ENCODE measurements around the gene DDX31. TPM values are rescaled to one million over a fixed set of nuclear protein-coding genes. Genes with fewer than 3 reads are reported as not detected.

DDX31 gene
- total and polyA plus RNA-seq, 2 donors (not counting 1 experiment from before 2014, with no cell fraction given) = 16.4 to 22.7 TPM

- Histone ChIP-seq H3K9ac (ENCODE audit: low read length) (no peak overlapping the region), H3K27me3 (replicated peaks in 1 of 4; ENCODE audit: control extremely low read depth in 1 of 4, control insufficient read depth in 3 of 4, insufficient read depth in 4 of 4, low read length in 3 of 4) (peaks cover 0 to 76% (median 46%) of the 10 kb centered on the region in 4 experiments), H3K9me3 (ENCODE audit: control extremely low read depth in 1 of 3, control insufficient read depth in 2 of 3, insufficient read depth in 1 of 3, low read length in 2 of 3) (peaks cover 0 to 36% (median 0%) of the 10 kb centered on the region in 3 donors), H2AFZ (ENCODE audit: insufficient read depth, low read depth, low read length, poor library complexity, severe bottlenecking) (no peak overlapping the region), H3K79me2 (ENCODE audit: control insufficient read depth, insufficient read depth, low read length) (no peaks in the 10 kb centered on the region), H3K27ac (ENCODE audit: low read length in 2 of 2) (no peak overlapping the region), H3K36me3 (replicated peaks in 1 of 2; ENCODE audit: control extremely low read depth in 1 of 2, control insufficient read depth in 1 of 2, extremely low read depth in 1 of 2, insufficient read depth in 2 of 2, low read length in 1 of 2) (no peaks in the 10 kb centered on the region), H3K4me1 (ENCODE audit: control insufficient read depth in 2 of 2, insufficient read depth in 2 of 2, low read length in 2 of 2) (peaks cover 9 to 20% of the 10 kb centered on the region in 2 donors), H3K4me3 (ENCODE audit: control extremely low read depth in 1 of 5, extremely low read depth in 1 of 5, insufficient read depth in 1 of 5, low read depth in 2 of 5, low read length in 4 of 5) (no peak overlapping the region), H3K4me2 (replicated peaks; ENCODE audit: low read depth, low read length, poor library complexity, severe bottlenecking) (no peak overlapping the region), H4K20me1 (ENCODE audit: control insufficient read depth, insufficient read depth, low read length, poor library complexity, severe bottlenecking) (no peaks in the 10 kb centered on the region)
- Mint-ChIP-seq H3K4me1 (peaks cover 8% of the 10 kb centered on the region), H3K27me3 (peaks cover 67% of the 10 kb centered on the region), H3K4me3 (no peak overlapping the region), H3K27ac (no peak overlapping the region), H3K9me3 (ENCODE audit: insufficient read depth) (no peaks in the 10 kb centered on the region)
- CTCF ChIA-PET = no interaction called here
- no peak for ATAC-seq (ENCODE audit: low read depth)
- TF ChIP-seq EZH2 (IDR thresholded peaks at IDR 0.05; ENCODE audit: borderline replicate concordance, insufficient read depth, low read depth, low read length, poor library complexity, severe bottlenecking) (no peak), CTCF (IDR thresholded peaks at IDR 0.05) (no peak)
- POLR2A ChIA-PET = interaction anchor here (0.6 kb wide), 1 partner anchor 24 kb away, joined by 3 read pairs; no protein-coding TSS in a partner anchor
- no peak for DNase-seq
- intact Hi-C loops (cut with micrococcal nuclease) = no loop called here
Observed at GRCh38 chr9:132577119-132577518, 92.7 kb downstream of the DDX31 start.

GRCh38 chr9:132575811-132576210 is 94.0 kb downstream of the DDX31 start:
- no peak overlapping the region for H2AFZ ChIP-seq (ENCODE audit: insufficient read depth, low read depth, low read length, poor library complexity, severe bottlenecking)
- H3K9me3 Mint-ChIP-seq (ENCODE audit: insufficient read depth) = no peaks in the 10 kb centered on the region
- H3K27ac ChIP-seq (ENCODE audit: low read length in 2 of 2) = no peak overlapping the region
- no peak overlapping the region for H3K4me3 Mint-ChIP-seq
- intact Hi-C loops (cut with micrococcal nuclease) = loop anchor here (2.0 kb wide), 1 partner anchor 165 kb away; the partner anchor contains the start of gene CFAP77
- H3K4me2 ChIP-seq (replicated peaks; ENCODE audit: low read depth, low read length, poor library complexity, severe bottlenecking) = no peak overlapping the region
- H3K4me1 Mint-ChIP-seq = no peaks in the 10 kb centered on the region
- H3K79me2 ChIP-seq (ENCODE audit: control insufficient read depth, insufficient read depth, low read length) = no peaks in the 10 kb centered on the region
- peaks cover 0 to 23% (median 0%) of the 10 kb centered on the region in 3 donors for H3K9me3 ChIP-seq (ENCODE audit: control extremely low read depth in 1 of 3, control insufficient read depth in 2 of 3, insufficient read depth in 1 of 3, low read length in 2 of 3)
- ChIA-PET CTCF (no interaction called here), POLR2A (no interaction called here)
- no peak overlapping the region for H3K27ac Mint-ChIP-seq
- no peaks in the 10 kb centered on the region for H4K20me1 ChIP-seq (ENCODE audit: control insufficient read depth, insufficient read depth, low read length, poor library complexity, severe bottlenecking)
- H3K27me3 Mint-ChIP-seq = peaks cover 67% of the 10 kb centered on the region
- no peak overlapping the region for H3K4me3 ChIP-seq (ENCODE audit: control extremely low read depth in 1 of 5, extremely low read depth in 1 of 5, insufficient read depth in 1 of 5, low read depth in 2 of 5, low read length in 4 of 5)
- TF ChIP-seq EZH2 (IDR thresholded peaks at IDR 0.05; ENCODE audit: borderline replicate concordance, insufficient read depth, low read depth, low read length, poor library complexity, severe bottlenecking) = no peak
- no peak for TF ChIP-seq CTCF (IDR thresholded peaks at IDR 0.05)
- H3K4me1 ChIP-seq (ENCODE audit: control insufficient read depth in 2 of 2, insufficient read depth in 2 of 2, low read length in 2 of 2) = peaks cover 0 to 9% of the 10 kb centered on the region in 2 donors
- H3K27me3 ChIP-seq (replicated peaks in 1 of 4; ENCODE audit: control extremely low read depth in 1 of 4, control insufficient read depth in 3 of 4, insufficient read depth in 4 of 4, low read length in 3 of 4) = peaks cover 0 to 67% (median 39%) of the 10 kb centered on the region in 4 experiments
- H3K9ac ChIP-seq (ENCODE audit: low read length) = no peak overlapping the region
- DNase-seq (no peak), ATAC-seq (ENCODE audit: low read depth) (no peak)
- H3K36me3 ChIP-seq (replicated peaks in 1 of 2; ENCODE audit: control extremely low read depth in 1 of 2, control insufficient read depth in 1 of 2, extremely low read depth in 1 of 2, insufficient read depth in 2 of 2, low read length in 1 of 2) = no peaks in the 10 kb centered on the region
- WGBS (ENCODE audit: insufficient coverage) = 76% methylated on average over 4 of the region's 5 CpGs
